HEK293 (cell line): ENCODE measurements around the gene ELL2.

Source experiments
- CTCF ChIA-PET: fragments of 350-600 bp; formaldehyde crosslinking; extraction: SDS; loops from one replicate; lab custom pipeline; 2021; ENCODE audit warnings: antibody characterized with exemption; lab: Yijun Ruan, JAX
- POLR2A ChIA-PET: fragments of 300-600 bp; formaldehyde crosslinking; extraction: SDS; loops from one replicate; lab custom pipeline; 2020; ENCODE audit warnings: antibody characterized with exemption, inconsistent platforms; lab: Yijun Ruan, JAX
- H3K27ac ChIP-seq: fragments of 200-500 bp; sonication (Bioruptor generic); 2 replicates; pipeline ENCODE4 v1.5.1; 2014; ENCODE audit warnings: low read depth, low read length, control low read depth, inconsistent platforms; ENCODE audit errors: extremely low read depth
- H3K36me3 ChIP-seq, 2 experiments: fragments of 200-500 bp in 1 of 2; sonication (Bioruptor generic) in 1 of 2; 1 replicate in 1 of 2; 2 replicates in 1 of 2; pipeline ENCODE4 v1.5.1; 2014 to 2017; ENCODE audit warnings: inconsistent platforms in 2 of 2, low read length in 2 of 2; ENCODE audit not compliant: control insufficient read depth in 2 of 2, insufficient read depth in 1 of 2
- H3K4me1 ChIP-seq: fragments of 200-500 bp; sonication (Bioruptor generic); 2 replicates; pipeline ENCODE4 v1.5.1; 2014; ENCODE audit warnings: mild to moderate bottlenecking, low read length, inconsistent platforms; ENCODE audit not compliant: control insufficient read depth, insufficient read depth
- H3K4me3 ChIP-seq: 2 replicates; pipeline ENCODE4 v1.5.1; 2011; ENCODE audit warnings: low read depth, mild to moderate bottlenecking, control low read depth, low read length, moderate library complexity
- H3K9me3 ChIP-seq: fragments of 200-500 bp; sonication (Bioruptor generic); 2 replicates; pipeline ENCODE4 v1.5.1; 2014; ENCODE audit warnings: low read depth, low read length, inconsistent platforms; ENCODE audit not compliant: control insufficient read depth, insufficient read depth
- BCL11A ChIP-seq: fragments of 450-650 bp; formaldehyde crosslinking; IDR thresholded peaks from 2 replicates; pipeline ENCODE4 v1.5.1; 2016; ENCODE audit warnings: low read depth, missing biosample characterization, missing genetic modification characterization
- FEZF1 ChIP-seq: fragments of 450-650 bp; formaldehyde crosslinking; IDR thresholded peaks from 2 replicates; pipeline ENCODE4 v1.5.1; 2016; ENCODE audit warnings: missing biosample characterization, missing genetic modification characterization
- HOXA7 ChIP-seq: sonication (generic); formaldehyde crosslinking; IDR thresholded peaks from 2 replicates; pipeline ENCODE4 v1.8.1; 2022; ENCODE audit warnings: missing genetic modification reagents, borderline replicate concordance
- HOXD13 ChIP-seq: sonication (generic); formaldehyde crosslinking; IDR thresholded peaks from 2 replicates; pipeline ENCODE4 v1.8.0; 2022; ENCODE audit warnings: missing genetic modification reagents, borderline replicate concordance
- OSR2 ChIP-seq: fragments of 450-650 bp; formaldehyde crosslinking; IDR thresholded peaks from 2 replicates; pipeline ENCODE4 v1.5.1; 2016; ENCODE audit warnings: missing biosample characterization, missing genetic modification characterization
- TRIM28 ChIP-seq: IDR thresholded peaks from 2 replicates; pipeline ENCODE4 v1.6.1; 2011; ENCODE audit warnings: low read length, control low read depth, borderline replicate concordance
- WT1 ChIP-seq: fragments of 450-650 bp; formaldehyde crosslinking; IDR thresholded peaks from 2 replicates; pipeline ENCODE4 v1.5.1; 2016; ENCODE audit warnings: missing biosample characterization, missing genetic modification characterization
- ZBTB48 ChIP-seq: fragments of 450-650 bp; formaldehyde crosslinking; IDR thresholded peaks from 2 replicates; pipeline ENCODE4 v1.5.1; 2016; ENCODE audit warnings: missing biosample characterization, missing genetic modification characterization
- ZBTB49 ChIP-seq: fragments of 450-650 bp; formaldehyde crosslinking; IDR thresholded peaks from 2 replicates; pipeline ENCODE4 v1.5.1; 2016; ENCODE audit warnings: missing biosample characterization, missing genetic modification characterization, low read depth
- ZFHX2 ChIP-seq: fragments of 450-650 bp; formaldehyde crosslinking; conservative IDR thresholded peaks from 2 replicates; pipeline ENCODE4 v1.5.1; 2016; ENCODE audit warnings: missing biosample characterization, missing genetic modification characterization
- ZNF211 ChIP-seq: fragments of 450-650 bp; formaldehyde crosslinking; IDR thresholded peaks from 2 replicates; pipeline ENCODE4 v1.5.1; 2016; ENCODE audit warnings: low read depth, missing biosample characterization, missing genetic modification characterization
- ZNF221 ChIP-seq: fragments of 450-650 bp; formaldehyde crosslinking; IDR thresholded peaks from 2 replicates; pipeline ENCODE4 v1.5.1; 2017; ENCODE audit warnings: missing biosample characterization, missing genetic modification characterization, borderline replicate concordance
- ZNF24 ChIP-seq: fragments of 450-650 bp; formaldehyde crosslinking; IDR thresholded peaks from 2 replicates; pipeline ENCODE4 v1.5.1; 2016; ENCODE audit warnings: missing biosample characterization, missing genetic modification characterization
- ZNF341 ChIP-seq: fragments of 450-650 bp; formaldehyde crosslinking; IDR thresholded peaks from 2 replicates; pipeline ENCODE4; 2016; ENCODE audit warnings: low read depth, missing biosample characterization, missing genetic modification characterization
- ZNF391 ChIP-seq: fragments of 450-650 bp; formaldehyde crosslinking; IDR thresholded peaks from 2 replicates; pipeline ENCODE4 v1.5.1; 2016; ENCODE audit warnings: low read depth, missing biosample characterization, missing genetic modification characterization, borderline replicate concordance
- ZNF398 ChIP-seq: fragments of 450-650 bp; formaldehyde crosslinking; IDR thresholded peaks from 2 replicates; pipeline ENCODE4 v1.5.1; 2017; ENCODE audit warnings: missing biosample characterization, missing genetic modification characterization
- ZNF426 ChIP-seq: fragments of 450-650 bp; formaldehyde crosslinking; IDR thresholded peaks from 2 replicates; pipeline ENCODE4 v1.5.1; 2017; ENCODE audit warnings: missing biosample characterization, missing genetic modification characterization, mild to moderate bottlenecking, inconsistent platforms, moderate library complexity
- ZNF544 ChIP-seq: fragments of 450-650 bp; formaldehyde crosslinking; IDR thresholded peaks from 2 replicates; pipeline ENCODE4 v1.5.0; 2017; ENCODE audit warnings: missing biosample characterization, missing genetic modification characterization
- ZNF580 ChIP-seq: fragments of 450-650 bp; formaldehyde crosslinking; IDR thresholded peaks from 2 replicates; pipeline ENCODE4 v1.5.1; 2016; ENCODE audit warnings: missing biosample characterization, missing genetic modification characterization
- ZNF621 ChIP-seq: fragments of 450-650 bp; formaldehyde crosslinking; IDR thresholded peaks from 2 replicates; pipeline ENCODE4 v1.5.1; 2017; ENCODE audit warnings: missing biosample characterization, missing genetic modification characterization
- ZNF768 ChIP-seq: fragments of 450-650 bp; formaldehyde crosslinking; IDR thresholded peaks from 2 replicates; pipeline ENCODE4 v1.5.1; 2018; ENCODE audit warnings: missing biosample characterization, mild to moderate bottlenecking, missing genetic modification characterization

The ELL2 gene

GRCh38 chr5:95880081-95880926 lies 81.3 kb downstream of the ELL2 start (continued):
- TF ChIP-seq ZBTB48 (peak; percentile 88), WT1 (tag by site-specific recombination) (peak; percentile 93), ZNF24 (tag by site-specific recombination) (no peak), ZNF768 (tag by site-specific recombination) (no peak), ZNF426 (tag by site-specific recombination) (no peak), ZNF580 (tag by site-specific recombination) (no peak), TRIM28 (0 out of 2 replicates have a peak, but pooled peaks have one; percentile 16), FEZF1 (tag by site-specific recombination) (no peak), BCL11A (tag by site-specific recombination) (no peak), HOXD13 (no peak), OSR2 (tag by site-specific recombination) (no peak), ZNF391 (tag by site-specific recombination) (no peak), ZNF398 (tag by site-specific recombination) (0 out of 2 replicates have a peak, but pooled peaks have one; percentile 37), HOXA7 (CRISPR knock-in tag) (no peak), ZNF544 (tag by site-specific recombination) (no peak), ZNF211 (no peak), ZNF221 (tag by site-specific recombination) (no peak), ZNF621 (tag by site-specific recombination) (no peak), ZBTB49 (tag by site-specific recombination) (no peak), ZNF341 (tag by site-specific recombination) (0 out of 2 replicates have a peak, but pooled peaks have one; percentile 21)

GRCh38 chr5:95879661-95880060 lies 82.0 kb downstream of the ELL2 start:
- Histone ChIP-seq H3K36me3 (no peaks in the 10 kb centered on the region), H3K9me3 (no peaks in the 10 kb centered on the region), H3K4me3 (no peak overlapping the region), H3K4me1 (peaks cover 10% of the 10 kb centered on the region), H3K27ac (no peak overlapping the region)
- CTCF ChIA-PET, result interaction anchor here (1.0 to 1.5 kb wide), 4 partner anchors 10 to 457 kb away, joined by 3 to 5 read pairs (median 4); no protein-coding TSS in a partner anchor
- POLR2A ChIA-PET, result interaction anchor here (0.6 kb wide), 1 partner anchor 61 kb away, joined by 3 read pairs; no protein-coding TSS in a partner anchor
- TF ChIP-seq ZFHX2 (tag by site-specific recombination), result 0 out of 2 replicates have a peak, but pooled peaks have one; percentile 7
- no peak for TF ChIP-seq TRIM28
